Measurements from ENCODE around the gene PNPO. TPM values are rescaled to one million over a fixed set of nuclear protein-coding genes. Genes with fewer than 3 reads are reported as not detected.

PNPO gene
- total RNA-seq, 2 donors from 2014 or later: 27.8 to 55.4 TPM

DNA sequence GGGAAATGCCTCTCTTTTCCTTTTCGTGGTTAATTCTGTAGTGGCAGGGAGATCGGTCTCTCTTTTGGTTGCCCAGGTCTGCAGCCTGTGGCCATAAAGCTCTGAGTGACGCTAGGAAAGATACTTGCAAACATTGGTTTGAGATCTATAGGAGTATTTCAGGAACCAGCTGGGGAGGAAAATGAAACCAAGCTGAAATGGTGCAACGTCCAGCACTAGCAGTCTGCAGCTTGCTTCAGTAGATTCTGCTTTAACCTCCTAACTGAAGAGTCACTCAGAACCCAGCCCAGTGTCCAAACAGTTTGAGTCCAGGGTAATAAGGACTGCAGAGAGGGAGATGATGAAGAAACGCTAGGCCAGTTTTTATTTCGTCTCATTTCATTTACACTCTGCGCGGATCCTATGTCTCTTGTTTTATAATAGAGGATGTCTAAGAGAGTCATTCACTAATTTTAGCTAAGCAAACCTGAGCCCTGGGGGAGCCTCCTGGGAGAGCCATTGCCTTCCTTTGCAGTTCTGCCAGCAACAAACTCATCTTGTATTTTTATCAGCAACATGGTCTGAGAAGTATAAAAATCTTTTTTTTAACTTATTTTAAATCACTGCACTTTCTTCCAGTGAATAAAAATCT, 33.3 kb upstream of the PNPO start:
- Histone ChIP-seq H3K27me3 (no peaks in the 10 kb centered on the region), H3K9me3 (no peaks in the 10 kb centered on the region), H3K4me3 (no peak overlapping the region), H3K27ac (no peak overlapping the region), H3K4me1 (peaks cover 20% of the 10 kb centered on the region), H3K36me3 (replicated peaks in 1 of 2; ENCODE audit: insufficient read depth in 1 of 2, low read depth in 2 of 2) (no peaks in the 10 kb centered on the region)
- 72 to 85% methylated on average over 8 of the region's 8 CpGs for WGBS, 2 donors
- intact Hi-C loops (cut with DNase I): no loop called here
- DNase-seq (no peak), ATAC-seq (no peak)
- TF ChIP-seq POLR2A (IDR thresholded peaks at IDR 0.05): no peak
- TF ChIP-seq, protein P1, sequence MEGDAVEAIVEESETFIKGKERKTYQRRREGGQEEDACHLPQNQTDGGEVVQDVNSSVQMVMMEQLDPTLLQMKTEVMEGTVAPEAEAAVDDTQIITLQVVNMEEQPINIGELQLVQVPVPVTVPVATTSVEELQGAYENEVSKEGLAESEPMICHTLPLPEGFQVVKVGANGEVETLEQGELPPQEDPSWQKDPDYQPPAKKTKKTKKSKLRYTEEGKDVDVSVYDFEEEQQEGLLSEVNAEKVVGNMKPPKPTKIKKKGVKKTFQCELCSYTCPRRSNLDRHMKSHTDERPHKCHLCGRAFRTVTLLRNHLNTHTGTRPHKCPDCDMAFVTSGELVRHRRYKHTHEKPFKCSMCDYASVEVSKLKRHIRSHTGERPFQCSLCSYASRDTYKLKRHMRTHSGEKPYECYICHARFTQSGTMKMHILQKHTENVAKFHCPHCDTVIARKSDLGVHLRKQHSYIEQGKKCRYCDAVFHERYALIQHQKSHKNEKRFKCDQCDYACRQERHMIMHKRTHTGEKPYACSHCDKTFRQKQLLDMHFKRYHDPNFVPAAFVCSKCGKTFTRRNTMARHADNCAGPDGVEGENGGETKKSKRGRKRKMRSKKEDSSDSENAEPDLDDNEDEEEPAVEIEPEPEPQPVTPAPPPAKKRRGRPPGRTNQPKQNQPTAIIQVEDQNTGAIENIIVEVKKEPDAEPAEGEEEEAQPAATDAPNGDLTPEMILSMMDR (IDR thresholded peaks at IDR 0.05): no peak

DNA sequence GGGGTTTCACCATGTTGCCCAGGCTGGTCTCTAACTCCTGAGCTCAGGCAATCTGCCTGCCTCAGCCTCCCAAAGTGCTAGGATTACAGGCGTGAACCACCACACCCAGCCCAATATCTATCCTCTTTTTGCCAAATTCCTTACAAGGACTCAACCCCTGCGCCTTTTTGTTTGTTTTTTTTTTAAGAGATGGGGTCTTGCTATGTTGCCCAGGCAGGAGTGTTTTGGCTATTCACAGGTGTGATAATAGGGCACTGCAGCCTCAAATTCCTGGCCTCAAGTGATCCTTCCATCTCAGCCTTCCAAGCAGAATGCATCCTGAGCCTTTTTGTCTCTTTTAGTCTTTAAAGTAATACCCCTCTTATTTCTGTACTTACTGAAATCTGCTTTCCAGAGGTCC, 28.3 kb upstream of the PNPO start:
- TF ChIP-seq POLR2A (IDR thresholded peaks at IDR 0.05): no peak
- TF ChIP-seq, protein P1 (IDR thresholded peaks at IDR 0.05): no peak
- Histone ChIP-seq H3K4me1 (no peaks in the 10 kb centered on the region), H3K9me3 (no peaks in the 10 kb centered on the region), H3K36me3 (replicated peaks in 1 of 2; ENCODE audit: insufficient read depth in 1 of 2, low read depth in 2 of 2) (no peaks in the 10 kb centered on the region), H3K4me3 (no peak overlapping the region), H3K27me3 (no peaks in the 10 kb centered on the region), H3K27ac (no peak overlapping the region)
- intact Hi-C loops (cut with DNase I): no loop called here
- no peak for ATAC-seq
- DNase-seq: no peak
- 81 to 92% methylated on average over 2 of the region's 2 CpGs for WGBS, 2 donors

DNA sequence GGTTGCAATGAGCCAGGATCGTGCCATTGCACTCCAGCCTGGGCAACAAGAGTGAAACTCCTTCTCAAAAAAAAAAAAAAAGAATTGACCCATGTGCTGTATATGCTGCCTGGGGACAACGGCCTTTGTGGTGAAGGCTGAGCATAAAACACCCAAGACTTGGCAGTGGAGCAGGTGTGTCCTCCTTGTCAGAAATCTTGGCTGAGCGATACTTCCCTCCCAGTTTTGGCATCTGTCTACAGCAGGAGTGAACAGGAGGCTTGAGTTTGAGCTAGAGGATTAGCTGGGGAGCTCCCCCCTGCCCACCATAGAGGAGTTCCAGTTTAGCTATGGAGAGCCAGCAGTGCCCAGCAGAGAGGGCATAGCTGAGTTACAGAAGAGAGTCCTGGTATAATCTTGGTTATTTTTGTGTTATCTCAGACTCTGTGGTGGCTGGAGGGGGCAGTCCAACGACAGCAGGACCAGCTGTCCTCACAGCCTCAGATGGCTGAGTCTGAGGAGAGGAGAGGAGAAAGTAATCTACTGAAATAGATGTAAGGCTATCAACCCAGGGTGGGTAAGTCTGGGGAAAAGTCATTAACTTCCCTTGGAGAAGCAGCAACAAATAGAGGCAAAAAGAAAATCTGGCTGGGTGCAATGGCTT, 26.9 kb upstream of the PNPO start:
- intact Hi-C loops (cut with DNase I): no loop called here
- DNase-seq (no peak), ATAC-seq (no peak)
- H3K27ac ChIP-seq: no peak overlapping the region
- no peaks in the 10 kb centered on the region for H3K27me3 ChIP-seq
- no peak overlapping the region for H3K4me3 ChIP-seq
- no peaks in the 10 kb centered on the region for H3K36me3 ChIP-seq (replicated peaks in 1 of 2; ENCODE audit: insufficient read depth in 1 of 2, low read depth in 2 of 2)
- no peaks in the 10 kb centered on the region for H3K9me3 ChIP-seq
- no peaks in the 10 kb centered on the region for H3K4me1 ChIP-seq
- 66 to 68% methylated on average over 4 of the region's 4 CpGs for WGBS, 2 donors
- TF ChIP-seq POLR2A (IDR thresholded peaks at IDR 0.05): no peak
- TF ChIP-seq, protein P1 (IDR thresholded peaks at IDR 0.05): no peak

DNA sequence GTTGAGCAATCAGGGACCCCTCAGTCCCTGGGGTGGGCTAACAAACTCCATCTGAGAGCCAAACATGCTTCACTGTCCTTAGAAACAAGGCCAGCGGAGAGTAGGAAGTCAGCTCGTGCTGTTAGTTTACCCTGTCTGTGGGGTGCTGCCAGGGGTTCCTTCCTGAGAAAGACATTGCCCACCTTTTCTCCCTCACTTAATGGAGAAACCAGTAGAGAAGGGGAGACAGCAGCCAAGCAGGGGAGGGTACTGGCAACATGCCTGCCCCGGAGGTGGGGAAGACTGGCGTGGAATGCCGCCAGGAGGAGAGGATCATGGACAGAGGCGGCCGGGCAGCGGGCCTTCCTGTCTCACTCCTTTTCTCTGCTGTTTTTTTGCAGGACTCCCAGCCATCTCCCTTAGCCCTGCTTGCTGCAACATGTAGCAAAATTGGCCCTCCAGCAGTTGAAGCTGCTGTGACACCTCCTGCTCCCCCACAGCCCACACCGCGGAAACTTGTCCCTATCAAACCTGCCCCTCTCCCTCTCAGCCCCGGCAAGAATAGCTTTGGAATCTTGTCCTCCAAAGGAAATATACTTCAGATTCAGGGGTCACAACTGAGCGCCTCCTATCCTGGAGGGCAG, 25.5 kb upstream of the PNPO start:
- DNase-seq: no peak

More for the DNA sequence above, 25.5 kb upstream of the PNPO start:
- TF ChIP-seq POLR2A (IDR thresholded peaks at IDR 0.05): no peak
- TF ChIP-seq, protein P1 (IDR thresholded peaks at IDR 0.05): no peak
- Histone ChIP-seq H3K9me3 (no peaks in the 10 kb centered on the region), H3K27me3 (no peaks in the 10 kb centered on the region), H3K27ac (no peak overlapping the region), H3K36me3 (replicated peaks in 1 of 2; ENCODE audit: insufficient read depth in 1 of 2, low read depth in 2 of 2) (no peaks in the 10 kb centered on the region), H3K4me1 (no peaks in the 10 kb centered on the region), H3K4me3 (no peak overlapping the region)
- ATAC-seq: no peak
- intact Hi-C loops (cut with DNase I): no loop called here
- WGBS, 2 donors: 79 to 82% methylated on average over 11 to 12 of the region's 12 CpGs

All from body of pancreas (tissue), 4 donors.